ENCODE data around the gene ASB17. TPM values are rescaled to one million over a fixed set of nuclear protein-coding genes. Genes with fewer than 3 reads are reported as not detected.
"Not testable (repeated sequence)": the region's sequence is repeated elsewhere in the genome, so short reads cannot be mapped to it uniquely, and the experiment has no call there.

Gene ASB17
- total RNA-seq, 1 experiment from 2014 or later = not detected

DNA sequence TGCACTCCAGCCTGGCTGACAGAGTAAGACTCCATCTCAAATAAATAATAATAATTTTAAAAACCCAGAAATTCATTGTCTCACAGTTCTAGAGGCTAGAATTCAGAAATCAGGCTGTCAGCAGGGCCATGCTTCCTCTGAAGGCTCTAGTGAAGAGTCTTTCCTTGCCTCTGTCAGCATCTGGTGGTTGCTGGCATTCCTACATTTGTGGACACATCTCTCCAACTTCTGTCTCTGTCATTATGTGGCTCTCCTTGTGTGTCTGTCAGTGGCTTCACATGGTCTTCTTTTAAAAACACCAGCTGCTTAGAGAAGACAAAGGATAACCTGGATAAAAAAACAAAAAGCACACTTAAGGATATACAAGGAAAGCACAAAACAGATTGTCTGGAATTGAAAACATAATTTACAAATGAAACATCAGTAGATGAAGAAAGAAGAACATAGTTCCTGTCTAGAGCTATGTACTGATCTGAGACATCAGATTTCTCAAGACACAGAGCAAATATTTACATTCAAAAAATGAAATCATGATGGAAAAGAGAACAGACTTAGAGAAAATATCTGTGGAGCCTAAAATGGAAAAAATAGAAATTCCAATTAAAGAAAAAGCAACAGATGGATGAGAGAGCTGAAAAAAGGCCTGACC is 32.7 kb upstream of the ASB17 start:
- no peaks in the 10 kb centered on the region for H3K79me2 ChIP-seq (ENCODE audit: insufficient read depth, low read length)
- H3K4me1 ChIP-seq (ENCODE audit: insufficient read depth, low read length) = no peaks in the 10 kb centered on the region
- H3K23ac ChIP-seq (ENCODE audit: insufficient read length, low read depth, low read length) = no peak overlapping the region
- Mint-ChIP-seq H3K4me3 (no peak overlapping the region), H3K27me3 (ENCODE audit: low read depth) (no peaks in the 10 kb centered on the region), H3K27ac (no peak overlapping the region), H3K9me3 (peaks cover 7 to 9% of the 10 kb centered on the region in 2 experiments; a peak in 4 of 5 replicates), H3K4me1 (peaks cover 0 to 9% of the 10 kb centered on the region in 2 experiments; a peak in 2 of 4 replicates), H3K36me3 (ENCODE audit: insufficient read depth in 1 of 3, low read depth in 3 of 3) (peaks cover 0 to 5% (median 4%) of the 10 kb centered on the region in 3 experiments; a peak in 3 of 7 replicates)
- no peak overlapping the region for H4K5ac ChIP-seq (ENCODE audit: insufficient read length, low read depth, low read length)
- no peak overlapping the region for H3K56ac ChIP-seq (ENCODE audit: insufficient read length, low read depth, low read length)
- H3K79me1 ChIP-seq (ENCODE audit: insufficient read depth, low read depth, low read length, poor library complexity, severe bottlenecking) = no peaks in the 10 kb centered on the region
- no peak overlapping the region for H3K18ac ChIP-seq (ENCODE audit: insufficient read length, low read depth, low read length)
- no peak overlapping the region for H3K9ac ChIP-seq (ENCODE audit: extremely low read depth, insufficient read length, low read length)
- H2BK15ac ChIP-seq (ENCODE audit: low read depth, low read length) = no peak overlapping the region
- H3K4me2 ChIP-seq (ENCODE audit: insufficient read depth, insufficient read length, low read length) = no peak overlapping the region
- DNase-seq = no peak
- H2BK20ac ChIP-seq (ENCODE audit: low read depth, low read length, poor library complexity, severe bottlenecking) = no peak overlapping the region
- H3T11ph ChIP-seq (ENCODE audit: low read length) = no peak overlapping the region
- H4K91ac ChIP-seq (ENCODE audit: insufficient read length, low read depth, low read length) = no peak overlapping the region
- no peak overlapping the region for H3K4ac ChIP-seq (ENCODE audit: low read depth, low read length)
- no peaks in the 10 kb centered on the region for H4K20me1 ChIP-seq (ENCODE audit: control insufficient read depth, insufficient read depth, insufficient read length)
- H2BK5ac ChIP-seq (ENCODE audit: insufficient read length, low read length) = no peak overlapping the region
- no peaks in the 10 kb centered on the region for H3K23me2 ChIP-seq (ENCODE audit: insufficient read length, low read depth, low read length, poor library complexity, severe bottlenecking)
- no peak overlapping the region for H2AFZ ChIP-seq (ENCODE audit: low read length)
- H2BK12ac ChIP-seq (ENCODE audit: insufficient read length, low read depth, low read length) = no peak overlapping the region
- no peak overlapping the region for H3K27ac ChIP-seq (ENCODE audit: insufficient read length, low read depth, low read length)
- H4K8ac ChIP-seq (replicated peaks; ENCODE audit: insufficient read length, low read depth, low read length) = no peak overlapping the region
- H2AK5ac ChIP-seq (ENCODE audit: insufficient read length, low read length) = no peak overlapping the region
- no peak overlapping the region for H3K14ac ChIP-seq (ENCODE audit: insufficient read depth, low read length)
- H3K27me3 ChIP-seq (ENCODE audit: insufficient read depth, low read length) = no peaks in the 10 kb centered on the region
- H3K9me3 ChIP-seq (ENCODE audit: control insufficient read depth, low read depth, low read length) = no peaks in the 10 kb centered on the region
- no peak overlapping the region for H2BK120ac ChIP-seq (ENCODE audit: low read depth, low read length, poor library complexity, severe bottlenecking)
- TF ChIP-seq, protein P1, sequence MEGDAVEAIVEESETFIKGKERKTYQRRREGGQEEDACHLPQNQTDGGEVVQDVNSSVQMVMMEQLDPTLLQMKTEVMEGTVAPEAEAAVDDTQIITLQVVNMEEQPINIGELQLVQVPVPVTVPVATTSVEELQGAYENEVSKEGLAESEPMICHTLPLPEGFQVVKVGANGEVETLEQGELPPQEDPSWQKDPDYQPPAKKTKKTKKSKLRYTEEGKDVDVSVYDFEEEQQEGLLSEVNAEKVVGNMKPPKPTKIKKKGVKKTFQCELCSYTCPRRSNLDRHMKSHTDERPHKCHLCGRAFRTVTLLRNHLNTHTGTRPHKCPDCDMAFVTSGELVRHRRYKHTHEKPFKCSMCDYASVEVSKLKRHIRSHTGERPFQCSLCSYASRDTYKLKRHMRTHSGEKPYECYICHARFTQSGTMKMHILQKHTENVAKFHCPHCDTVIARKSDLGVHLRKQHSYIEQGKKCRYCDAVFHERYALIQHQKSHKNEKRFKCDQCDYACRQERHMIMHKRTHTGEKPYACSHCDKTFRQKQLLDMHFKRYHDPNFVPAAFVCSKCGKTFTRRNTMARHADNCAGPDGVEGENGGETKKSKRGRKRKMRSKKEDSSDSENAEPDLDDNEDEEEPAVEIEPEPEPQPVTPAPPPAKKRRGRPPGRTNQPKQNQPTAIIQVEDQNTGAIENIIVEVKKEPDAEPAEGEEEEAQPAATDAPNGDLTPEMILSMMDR (conservative IDR thresholded peaks at IDR 0.05) = no peak

DNA sequence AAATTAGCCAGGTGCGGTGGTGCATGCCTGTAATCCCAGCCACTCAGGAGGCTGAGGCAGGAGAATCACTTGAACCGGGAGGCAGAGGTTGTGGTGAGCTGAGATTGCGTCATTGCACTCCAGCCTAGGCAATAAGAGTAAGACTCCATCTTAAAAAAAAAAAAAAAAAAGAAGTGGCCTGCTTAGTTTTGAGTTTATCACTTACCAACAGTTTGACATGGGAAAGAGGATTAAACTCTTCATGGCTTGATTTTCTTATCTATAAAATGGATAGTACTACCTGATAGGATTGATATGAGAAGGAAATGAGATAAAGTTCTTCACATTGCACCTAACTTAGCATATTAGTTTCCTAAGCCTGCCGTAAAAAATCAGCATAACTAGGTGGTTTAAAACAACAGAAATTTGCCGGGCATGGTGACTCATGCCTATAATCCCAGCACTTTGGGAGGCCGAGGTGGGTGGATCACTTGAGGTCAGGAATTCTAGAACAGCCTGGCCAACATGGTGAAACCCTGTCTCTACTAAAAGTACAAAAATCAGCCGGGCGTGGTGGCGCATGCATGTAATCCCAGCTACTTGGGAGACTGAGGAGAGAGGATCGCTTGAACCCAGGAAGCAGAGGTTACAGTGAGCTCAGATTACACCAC is 32.0 kb upstream of the ASB17 start:
- H3K4ac ChIP-seq (ENCODE audit: low read depth, low read length); H3K23ac ChIP-seq (ENCODE audit: insufficient read length, low read depth, low read length); H3K4me1 ChIP-seq (ENCODE audit: insufficient read depth, low read length); H3K18ac ChIP-seq (ENCODE audit: insufficient read length, low read depth, low read length); H4K91ac ChIP-seq (ENCODE audit: insufficient read length, low read depth, low read length); H3K4me1 Mint-ChIP-seq; H3K14ac ChIP-seq (ENCODE audit: insufficient read depth, low read length); H3K4me2 ChIP-seq (ENCODE audit: insufficient read depth, insufficient read length, low read length); DNase-seq; H3K9me3 Mint-ChIP-seq; H3K27me3 Mint-ChIP-seq (ENCODE audit: low read depth); H2BK20ac ChIP-seq (ENCODE audit: low read depth, low read length, poor library complexity, severe bottlenecking); H3T11ph ChIP-seq (ENCODE audit: low read length); H3K36me3 Mint-ChIP-seq (ENCODE audit: insufficient read depth in 1 of 3, low read depth in 3 of 3); H4K8ac ChIP-seq (replicated peaks; ENCODE audit: insufficient read length, low read depth, low read length); H3K27ac ChIP-seq (ENCODE audit: insufficient read length, low read depth, low read length); H3K79me1 ChIP-seq (ENCODE audit: insufficient read depth, low read depth, low read length, poor library complexity, severe bottlenecking); H2BK15ac ChIP-seq (ENCODE audit: low read depth, low read length); H4K20me1 ChIP-seq (ENCODE audit: control insufficient read depth, insufficient read depth, insufficient read length); H4K5ac ChIP-seq (ENCODE audit: insufficient read length, low read depth, low read length); H2BK5ac ChIP-seq (ENCODE audit: insufficient read length, low read length); H3K56ac ChIP-seq (ENCODE audit: insufficient read length, low read depth, low read length); H3K9me3 ChIP-seq (ENCODE audit: control insufficient read depth, low read depth, low read length); H3K27me3 ChIP-seq (ENCODE audit: insufficient read depth, low read length); H3K23me2 ChIP-seq (ENCODE audit: insufficient read length, low read depth, low read length, poor library complexity, severe bottlenecking); H2BK12ac ChIP-seq (ENCODE audit: insufficient read length, low read depth, low read length); H3K9ac ChIP-seq (ENCODE audit: extremely low read depth, insufficient read length, low read length); H2BK120ac ChIP-seq (ENCODE audit: low read depth, low read length, poor library complexity, severe bottlenecking); H3K79me2 ChIP-seq (ENCODE audit: insufficient read depth, low read length); H3K27ac Mint-ChIP-seq; H2AK5ac ChIP-seq (ENCODE audit: insufficient read length, low read length); H3K4me3 Mint-ChIP-seq; H2AFZ ChIP-seq (ENCODE audit: low read length): not testable (repeated sequence)
- WGBS (ENCODE audit: extremely low coverage, insufficient read length, low lambda C conversion rate) = no CpG with 5 or more reads among the region's 10 CpGs

All from H9 (cell line).